Endometrium (tissue), 2 donors: ENCODE data around the gene SH2D3C.
"Not testable (repeated sequence)": the region's sequence is repeated elsewhere in the genome, so short reads cannot be mapped to it uniquely, and the experiment has no call there.

Experiments
- FAIRE-seq: peaks from 2 replicates; lab custom pipeline; 2012; peaks lifted over from hg19 to GRCh38; lab: Jason Lieb, UNC
- donor health status: control.
- donor health status: control.

The SH2D3C gene

GRCh38 chr9:127767410-127767809, 11.1 kb downstream of the SH2D3C start:
- FAIRE-seq, result no peak

GRCh38 chr9:127765418-127765817, 13.0 kb downstream of the SH2D3C start:
- no peak for FAIRE-seq

DNA sequence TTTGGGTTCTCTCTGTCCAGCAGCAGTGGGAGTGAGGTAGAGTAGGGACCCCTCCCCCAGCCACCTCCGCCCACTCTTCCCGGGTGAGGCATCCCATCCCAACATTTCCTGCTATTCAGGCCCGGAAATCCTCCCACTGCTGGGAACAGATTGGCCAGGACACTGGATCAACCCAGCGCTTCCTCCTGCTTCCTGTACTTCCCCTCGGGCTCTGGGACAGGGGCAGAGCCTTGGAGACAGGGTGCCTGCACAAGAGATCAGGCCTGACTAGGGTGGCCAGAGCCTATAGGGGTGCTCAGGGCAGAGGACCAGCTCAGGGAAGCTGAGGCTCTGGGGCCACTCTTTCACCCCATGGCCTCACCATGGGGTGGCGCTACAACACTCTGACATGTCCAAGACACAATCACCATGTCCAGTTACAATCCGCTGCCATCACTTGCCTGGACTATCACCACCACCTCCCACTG, 14.5 kb downstream of the SH2D3C start:
- FAIRE-seq, result no peak

- no peak for FAIRE-seq
These were observed 16.3 kb downstream of the SH2D3C start for GRCh38 chr9:127762111-127762676.

DNA sequence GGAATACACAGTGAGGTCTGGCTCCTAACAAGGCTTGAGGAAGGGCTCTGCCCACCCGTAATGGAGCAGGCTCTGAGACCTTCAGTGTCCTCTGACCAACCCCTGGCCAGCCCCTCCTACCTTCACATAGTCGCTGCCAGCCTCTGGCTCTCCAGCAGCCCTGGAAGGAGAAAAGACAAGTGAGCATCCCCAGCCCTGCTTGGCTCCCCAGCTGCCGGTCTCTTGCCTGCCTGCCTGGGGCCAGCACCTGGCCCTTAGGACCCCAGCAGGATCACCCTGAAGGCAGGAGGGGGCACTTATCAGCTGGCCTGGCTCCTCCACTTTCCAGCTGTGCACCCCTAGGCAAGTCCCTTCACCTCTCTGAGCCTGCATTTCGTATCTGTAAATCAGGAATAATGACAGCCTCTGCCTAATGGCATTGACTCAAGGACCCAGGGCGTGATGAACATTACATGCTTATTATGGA, 16.9 kb downstream of the SH2D3C start:
- FAIRE-seq, result no peak

- no peak for FAIRE-seq
These were observed 17.4 kb downstream of the SH2D3C start for GRCh38 chr9:127761061-127761460.

DNA sequence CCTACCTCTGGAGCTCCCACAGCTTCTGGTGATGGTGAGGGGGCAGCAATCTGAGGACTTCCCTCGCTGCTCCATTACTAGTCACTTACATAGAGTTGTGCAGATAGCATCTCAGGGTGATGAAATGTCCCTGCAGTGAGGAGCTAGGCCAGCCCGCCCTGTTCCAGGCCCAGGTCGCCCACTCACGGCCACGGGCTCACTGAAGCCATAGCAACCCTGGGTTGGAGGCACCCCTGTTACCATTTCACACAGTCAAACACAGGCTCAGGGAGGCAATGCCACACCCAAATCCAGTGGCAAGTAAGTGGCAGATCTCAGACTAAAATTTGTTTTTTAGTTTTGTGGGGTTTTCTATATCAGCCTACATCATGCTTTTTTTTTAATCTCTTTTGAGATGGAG, 19.6 kb downstream of the SH2D3C start:
- FAIRE-seq, result no peak

GRCh38 chr9:127756776-127757175, 21.7 kb downstream of the SH2D3C start:
- FAIRE-seq, result not testable (repeated sequence)

DNA sequence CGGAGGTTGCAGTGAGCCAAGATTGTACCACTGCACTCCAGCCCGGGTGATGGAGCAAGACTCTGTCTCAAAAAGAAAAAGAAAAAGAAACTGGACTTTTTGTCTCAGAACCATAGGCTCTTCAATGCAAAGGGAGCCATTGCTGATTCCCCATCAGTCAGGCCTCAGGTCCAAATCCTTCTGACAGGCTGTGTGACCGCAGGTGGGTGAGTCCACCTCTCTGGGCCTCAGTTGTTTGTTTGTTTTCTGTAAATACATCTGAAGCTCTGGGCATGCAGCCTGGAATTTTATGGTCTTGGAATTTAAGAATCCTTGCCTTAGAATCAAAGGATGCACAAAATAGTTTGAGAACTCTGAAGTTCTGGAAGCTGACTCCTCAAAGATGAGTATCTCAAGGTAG, 22.2 kb downstream of the SH2D3C start:
- FAIRE-seq, result no peak

DNA sequence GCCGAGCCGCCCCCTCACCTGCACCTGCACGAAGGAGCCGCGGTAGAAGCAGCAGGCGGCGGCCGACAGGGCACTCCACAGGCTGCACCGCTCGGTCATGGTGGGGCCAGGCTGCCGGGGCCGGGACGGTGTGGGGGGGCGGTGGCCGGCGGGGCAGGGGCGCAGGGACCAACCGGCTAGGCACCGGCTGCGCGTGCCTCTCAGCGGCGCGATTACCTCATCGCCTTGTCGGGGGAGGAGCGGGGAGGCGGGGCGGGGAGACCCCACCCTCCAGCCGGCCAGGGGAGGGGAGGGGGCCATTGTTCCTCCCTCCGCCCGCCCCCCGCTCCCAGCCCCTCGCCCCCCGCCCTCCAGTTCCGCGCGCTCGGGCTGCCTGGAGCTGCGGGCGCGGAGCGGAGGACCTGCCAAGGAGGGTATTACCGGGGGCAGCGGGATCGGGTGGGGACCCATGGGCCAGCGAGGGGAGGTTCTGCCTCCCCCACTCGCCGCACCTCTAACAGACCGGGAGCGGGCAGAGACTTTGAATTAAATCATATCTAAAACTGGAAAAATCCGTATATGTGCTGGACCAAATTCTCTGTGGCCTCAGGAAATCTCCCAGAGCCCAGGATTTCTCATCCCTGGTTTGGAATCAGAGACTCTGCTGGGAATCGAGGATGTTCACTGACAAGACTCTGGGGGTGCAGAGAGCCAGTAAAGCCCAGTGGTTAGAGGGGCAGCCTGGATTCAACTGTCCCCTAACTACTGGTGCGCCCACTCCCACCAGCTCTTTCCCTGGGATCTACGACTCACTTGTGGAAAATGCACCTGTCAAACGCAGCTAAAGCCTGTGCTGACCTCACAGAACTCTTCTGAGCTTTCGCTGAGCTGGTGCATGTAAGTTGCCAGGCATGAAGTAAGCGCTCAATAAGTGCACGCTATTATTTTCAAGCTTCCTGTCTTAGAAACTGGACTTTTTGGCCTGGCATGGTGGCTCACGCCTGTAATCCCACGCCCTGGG, 23.1 kb downstream of the SH2D3C start:
- no peak for FAIRE-seq

GRCh38 chr9:127754099-127755060, 24.1 kb downstream of the SH2D3C start:
- no peak for FAIRE-seq

DNA sequence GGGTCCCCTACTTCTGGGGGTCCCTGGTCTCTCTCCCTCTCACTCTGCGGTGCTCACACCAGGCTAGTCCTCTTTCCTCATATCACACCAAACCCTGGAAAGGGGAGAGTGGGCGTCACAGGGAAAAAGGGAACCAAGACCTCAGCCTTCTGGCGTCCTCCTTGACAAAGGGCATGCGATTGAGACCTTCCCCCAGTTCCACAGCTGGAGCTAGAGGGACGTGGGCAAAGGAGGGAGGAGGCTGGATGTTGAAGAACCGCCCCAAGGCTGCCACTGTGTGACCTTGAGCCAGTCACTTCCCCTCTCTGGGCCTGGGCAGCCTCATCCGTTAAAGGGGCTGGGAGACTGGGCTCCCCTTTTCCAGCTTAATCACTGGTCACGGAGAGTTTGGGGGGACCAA, 24.8 kb downstream of the SH2D3C start:
- no peak for FAIRE-seq

- FAIRE-seq, result no peak
These were observed 25.3 kb downstream of the SH2D3C start for GRCh38 chr9:127753148-127753547.

DNA sequence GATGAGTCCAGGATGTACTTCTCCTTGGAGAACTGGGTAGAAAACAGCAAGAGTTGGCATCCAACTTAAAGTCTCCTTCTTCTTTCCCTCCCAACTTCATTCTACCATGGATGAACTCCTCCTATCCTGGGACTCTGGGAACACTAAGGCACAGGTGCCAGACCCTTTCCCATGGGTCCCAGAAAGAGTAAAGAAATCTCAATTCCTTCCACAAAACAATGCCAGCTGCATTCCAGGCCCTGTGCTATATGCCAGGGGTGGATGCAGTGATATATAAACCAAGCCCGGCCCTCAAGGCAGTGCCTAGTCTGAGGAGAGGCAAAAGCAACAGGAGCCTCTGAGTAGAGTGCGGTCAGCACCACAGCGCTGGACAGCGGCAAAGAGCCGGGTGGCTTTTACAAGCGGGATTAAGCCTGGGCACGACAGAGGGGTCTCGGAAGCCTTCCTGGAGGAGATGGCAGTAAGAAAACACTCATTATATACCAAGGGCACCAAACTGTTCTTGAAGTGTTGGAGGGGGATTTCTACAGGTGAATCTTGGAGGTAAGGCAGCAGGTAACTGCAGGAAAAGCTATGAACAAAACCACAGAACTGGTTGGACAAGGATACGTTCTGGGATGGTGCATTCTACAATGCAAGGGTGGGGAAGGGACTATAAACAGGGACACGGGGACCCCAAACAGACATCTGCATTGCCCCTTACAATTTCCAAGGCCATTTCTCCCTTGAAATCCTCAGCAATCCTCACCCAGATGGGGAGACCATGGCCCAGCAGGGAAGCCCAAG, 27.0 kb downstream of the SH2D3C start:
- no peak for FAIRE-seq

DNA sequence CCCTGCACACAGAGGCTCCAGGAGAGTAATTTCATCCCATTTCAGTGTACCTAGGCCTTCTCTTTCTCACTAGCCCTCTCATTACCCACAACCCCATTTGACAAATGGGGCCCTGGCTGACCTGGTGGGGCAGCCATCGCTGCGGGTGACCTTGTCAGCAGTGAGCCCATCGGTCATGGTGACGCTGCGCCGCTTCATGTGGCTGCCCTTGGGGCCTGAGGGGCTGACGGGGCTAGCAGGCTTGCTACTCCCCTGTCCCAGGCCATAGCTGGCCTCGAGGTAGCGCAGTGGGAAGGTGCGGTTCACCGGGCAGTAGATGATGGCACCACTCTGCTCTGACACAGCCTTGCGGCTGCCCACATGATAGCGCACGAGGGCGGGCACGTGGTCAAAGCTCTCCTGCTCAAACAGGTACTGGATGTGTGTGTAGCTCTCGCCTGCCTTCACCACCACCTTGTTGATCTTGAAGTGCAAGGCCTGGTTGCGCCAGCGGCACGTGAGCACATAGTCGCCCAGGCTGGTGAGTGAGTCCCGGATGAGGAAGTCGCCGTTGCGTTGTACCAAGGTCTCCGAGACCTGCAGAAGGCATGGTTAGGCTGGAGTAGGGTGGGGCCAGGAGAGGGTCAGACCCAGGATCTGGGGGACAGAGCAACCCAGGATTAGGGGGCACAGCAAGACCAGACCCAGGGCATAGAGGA, 29.2 kb downstream of the SH2D3C start:
- no peak for FAIRE-seq

DNA sequence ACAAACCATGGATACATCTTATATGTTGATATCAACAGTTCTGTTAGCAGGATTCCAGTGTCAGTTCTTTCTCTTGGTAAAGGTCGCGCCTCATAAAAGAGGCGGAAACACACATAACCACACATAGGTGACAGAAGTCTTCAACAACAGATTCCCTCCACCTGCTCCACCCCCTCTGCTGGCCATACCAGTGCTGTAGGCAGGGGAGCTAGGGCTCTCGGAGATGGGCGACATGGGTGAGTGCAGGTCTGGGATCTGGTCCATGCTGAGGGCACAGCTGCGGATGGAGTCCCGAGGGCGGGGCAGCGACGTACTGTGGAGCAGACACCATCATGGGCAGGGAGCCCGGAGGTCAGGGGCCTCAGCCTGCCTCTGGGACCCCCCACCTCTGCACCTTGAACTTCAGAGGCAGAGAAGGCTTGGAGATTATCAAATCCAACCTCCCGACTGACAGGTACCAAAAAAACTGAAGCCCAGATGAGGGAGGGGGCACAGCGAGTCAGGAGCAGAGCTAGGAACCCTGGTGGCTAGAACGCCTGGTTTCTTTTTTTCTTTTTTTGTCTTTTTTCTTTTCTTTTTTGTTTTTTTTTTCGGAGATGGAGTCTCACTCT, 31.4 kb downstream of the SH2D3C start:
- no peak for FAIRE-seq

DNA sequence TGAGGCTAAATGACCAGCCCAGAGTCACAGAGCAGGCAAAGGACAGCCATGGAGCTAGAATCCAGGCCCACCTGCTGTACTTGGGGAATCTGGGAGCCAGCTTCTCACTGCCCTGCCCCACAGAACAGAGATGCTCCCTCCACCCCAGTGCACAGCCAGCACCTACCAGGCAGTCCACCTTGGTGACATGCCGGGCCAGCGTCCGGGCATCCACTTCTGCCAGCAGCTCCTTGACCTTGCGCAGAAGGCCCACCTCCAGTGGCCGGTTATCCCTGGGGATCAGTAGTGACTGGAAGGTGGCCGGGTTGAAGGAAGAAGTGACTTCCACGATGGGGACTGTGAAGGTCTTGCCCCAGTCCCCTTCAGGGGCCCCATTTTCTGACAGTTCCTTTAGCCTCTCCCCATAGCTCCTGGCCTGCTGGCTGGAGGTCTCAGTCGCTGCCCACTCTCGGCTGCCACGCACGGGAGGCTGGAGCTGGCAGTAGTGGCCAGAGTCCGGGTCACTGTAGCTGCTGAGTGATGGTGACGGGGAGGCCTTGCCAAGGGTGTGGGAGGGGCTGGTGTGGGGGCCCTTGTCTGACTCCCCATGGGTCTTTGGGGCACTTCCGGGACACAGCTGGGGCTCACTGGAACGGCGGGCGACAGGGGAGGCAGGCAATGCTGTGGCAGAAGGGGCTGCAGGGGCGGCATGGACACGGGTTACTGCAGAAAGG, 33.9 kb downstream of the SH2D3C start:
- no peak for FAIRE-seq

- no peak for FAIRE-seq
These were observed 35.9 kb downstream of the SH2D3C start for GRCh38 chr9:127742435-127743088.

DNA sequence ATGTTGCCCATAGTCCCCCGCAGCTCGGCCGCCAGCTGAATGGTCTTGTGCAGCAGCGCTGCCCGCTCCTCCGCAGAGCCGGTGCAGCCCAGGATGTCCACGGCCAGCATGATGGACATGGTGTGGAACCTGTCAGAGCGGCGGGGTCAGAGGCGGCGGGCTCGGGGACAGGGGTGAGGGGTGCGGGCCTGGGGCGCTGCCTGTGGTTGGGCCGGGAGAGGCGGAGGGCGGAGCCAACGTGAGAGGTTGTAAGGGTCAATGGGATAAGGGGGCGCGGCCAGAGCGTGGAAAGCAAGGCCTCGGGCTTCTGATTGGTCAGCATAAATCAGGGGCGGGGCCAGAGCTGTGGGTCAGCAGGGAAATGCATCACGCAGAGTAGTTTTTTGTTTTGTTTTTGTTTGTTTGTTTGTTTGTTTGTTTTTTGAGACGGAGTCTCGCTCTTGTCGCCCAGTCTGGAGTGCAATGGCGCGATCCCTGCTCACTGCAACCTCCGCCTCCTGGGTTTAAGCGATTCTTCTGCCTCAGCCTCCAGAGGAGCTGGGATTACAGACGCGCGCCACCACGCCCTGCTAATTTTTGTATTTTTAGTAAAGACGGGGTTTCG, 36.5 kb downstream of the SH2D3C start:
- FAIRE-seq, result no peak
